ENCODE data around the gene HTR3A.
A peak's percentile ranks its signal among the peaks of the same experiment; 100 is the strongest.

HTR3A gene

DNA sequence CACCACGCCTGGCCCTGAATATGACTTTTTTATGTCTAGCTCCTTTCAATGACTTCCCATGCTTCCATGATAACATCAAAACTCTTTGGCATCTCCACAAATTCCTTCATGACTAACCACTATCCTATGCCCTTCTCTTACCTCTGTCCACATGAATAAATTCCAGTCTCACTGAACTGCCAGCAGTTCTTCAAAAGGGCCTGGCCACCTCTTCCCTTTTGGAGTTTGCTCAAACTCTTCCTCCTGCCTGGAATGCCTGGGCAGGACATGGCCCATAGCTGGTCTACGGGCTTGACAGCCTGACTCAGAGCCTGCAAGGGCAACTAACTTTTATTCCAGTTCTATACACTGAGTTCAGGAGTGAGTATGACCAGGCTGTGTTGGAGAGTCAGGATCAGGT lies 42.8 kb downstream of the HTR3A start:
- no peak for DNase-seq
- TF ChIP-seq GATA1 (IDR thresholded peaks at IDR 0.05; ENCODE audit: low read depth, low read length) (no peak), POLR2A (IDR thresholded peaks at IDR 0.05; ENCODE audit: low read length) (no peak)

DNA sequence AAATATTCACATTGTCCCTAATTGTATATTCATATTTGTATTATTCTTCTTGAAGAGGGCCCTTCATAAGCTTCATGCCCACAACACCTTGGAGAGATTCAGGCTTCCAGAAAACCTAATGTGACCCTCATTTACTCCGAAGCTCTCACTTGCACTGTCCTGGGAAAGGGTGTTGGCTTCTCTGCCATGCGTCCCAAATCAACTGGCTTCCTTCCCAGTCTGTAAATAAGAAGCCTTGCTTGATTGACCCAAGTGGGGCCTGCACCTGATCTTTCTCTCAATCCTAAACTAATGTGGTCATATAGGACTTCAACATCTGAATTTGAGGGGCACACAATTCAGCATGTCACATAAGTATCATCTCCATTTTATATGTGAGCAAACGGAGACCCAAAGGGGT lies 44.1 kb downstream of the HTR3A start:
- TF ChIP-seq GATA1 (IDR thresholded peaks at IDR 0.05; ENCODE audit: low read depth, low read length) (no peak), POLR2A (IDR thresholded peaks at IDR 0.05; ENCODE audit: low read length) (no peak)
- DNase-seq = no peak

DNA sequence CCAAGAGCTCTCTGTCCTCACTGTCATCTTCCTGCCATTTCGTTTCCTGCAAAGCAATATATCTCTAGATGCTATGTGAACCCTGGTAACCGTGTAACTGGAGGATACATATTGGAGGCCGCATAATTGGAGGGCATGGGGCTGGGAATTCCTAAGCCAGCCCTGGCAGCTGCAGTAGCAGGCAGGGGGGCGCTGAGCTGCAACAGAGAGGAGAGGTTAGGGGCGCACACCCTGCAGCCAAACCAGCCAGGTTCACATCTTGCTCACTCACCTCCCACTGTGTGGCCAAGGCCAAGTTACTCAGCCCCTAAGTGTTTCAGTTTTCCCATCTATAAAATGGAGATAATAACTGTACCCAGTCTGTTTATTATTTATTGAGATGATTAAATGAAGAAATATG lies 44.7 kb downstream of the HTR3A start:
- no peak for TF ChIP-seq GATA1 (IDR thresholded peaks at IDR 0.05; ENCODE audit: low read depth, low read length)
- TF ChIP-seq POLR2A (IDR thresholded peaks at IDR 0.05; ENCODE audit: low read length) = no peak
- DNase-seq = no peak

DNA sequence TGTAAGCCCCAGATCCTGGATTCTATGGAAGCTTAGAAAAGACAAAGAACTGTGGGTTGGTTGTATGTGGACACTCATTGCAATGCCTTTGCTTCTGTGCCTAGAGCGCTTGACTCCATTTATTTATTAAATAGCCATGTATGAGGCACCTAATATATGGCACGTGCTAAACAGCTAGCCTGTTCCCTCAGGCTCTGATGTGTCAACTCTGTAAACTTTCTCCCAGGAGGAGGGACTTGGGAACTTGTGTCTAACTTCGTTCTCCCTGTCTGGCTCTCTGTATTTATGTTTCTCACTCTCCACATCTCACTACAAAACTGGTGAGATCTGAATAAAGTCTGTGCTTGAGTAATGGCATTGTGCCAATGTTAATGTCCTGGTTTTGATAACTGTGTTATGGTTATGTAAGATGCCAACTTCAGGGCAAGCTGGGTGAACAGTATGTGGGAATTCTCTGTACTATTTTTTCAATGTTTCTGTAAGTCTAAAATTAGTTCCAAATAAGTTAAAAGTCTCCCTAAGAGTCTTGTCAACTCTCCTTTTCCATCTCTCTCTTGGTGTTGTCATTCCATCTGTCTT lies 50.5 kb downstream of the HTR3A start:
- no peak for TF ChIP-seq GATA1 (IDR thresholded peaks at IDR 0.05; ENCODE audit: low read depth, low read length)
- no peak for TF ChIP-seq POLR2A (IDR thresholded peaks at IDR 0.05; ENCODE audit: low read length)
- DNase-seq = no peak

DNA sequence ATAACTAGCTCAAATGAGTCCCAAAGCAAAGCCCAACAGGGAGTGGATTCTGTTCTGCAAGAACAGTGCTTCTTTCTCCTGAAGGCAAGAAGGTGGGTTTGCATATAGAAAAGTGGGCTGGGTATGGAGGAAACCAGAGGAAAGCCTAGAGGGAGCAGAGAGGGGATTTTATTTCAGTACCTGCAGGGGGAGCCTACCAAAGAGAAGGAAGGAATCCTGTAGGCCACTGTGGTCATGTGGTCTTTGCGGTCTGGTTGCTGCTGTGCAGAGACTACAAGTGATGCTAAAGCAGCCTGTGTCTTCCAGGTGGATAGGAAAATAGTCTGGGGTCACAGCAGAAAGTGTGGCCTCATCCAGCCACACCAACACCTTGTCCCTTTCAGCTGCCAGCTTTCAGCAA lies 51.4 kb downstream of the HTR3A start:
- TF ChIP-seq POLR2A (IDR thresholded peaks at IDR 0.05; ENCODE audit: low read length) (no peak), GATA1 (IDR thresholded peaks at IDR 0.05; ENCODE audit: low read depth, low read length) (no peak)
- DNase-seq = peak; percentile 7 to 18

DNA sequence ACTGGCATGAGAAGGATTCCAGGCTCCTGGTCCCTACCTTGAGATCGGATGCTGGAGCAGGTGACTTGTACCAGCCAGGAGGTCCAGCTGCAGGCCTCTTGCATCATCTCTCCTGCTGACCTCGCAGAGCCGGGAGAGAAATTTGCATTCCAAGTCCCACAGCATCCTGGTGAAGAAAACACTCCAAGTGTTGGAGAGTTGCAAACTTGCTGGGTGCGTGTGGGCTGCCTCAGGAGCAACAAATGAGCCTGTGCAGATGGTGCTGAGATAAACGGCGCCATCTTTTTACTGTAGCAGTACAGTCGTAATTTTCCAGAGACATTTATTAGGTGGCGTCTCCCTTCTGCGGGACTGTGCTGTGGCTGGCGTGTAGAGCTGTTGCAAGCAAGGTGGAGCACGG lies 52.5 kb downstream of the HTR3A start:
- no peak for DNase-seq
- no peak for TF ChIP-seq GATA1 (IDR thresholded peaks at IDR 0.05; ENCODE audit: low read depth, low read length)
- TF ChIP-seq POLR2A (IDR thresholded peaks at IDR 0.05; ENCODE audit: low read length) = no peak

DNA sequence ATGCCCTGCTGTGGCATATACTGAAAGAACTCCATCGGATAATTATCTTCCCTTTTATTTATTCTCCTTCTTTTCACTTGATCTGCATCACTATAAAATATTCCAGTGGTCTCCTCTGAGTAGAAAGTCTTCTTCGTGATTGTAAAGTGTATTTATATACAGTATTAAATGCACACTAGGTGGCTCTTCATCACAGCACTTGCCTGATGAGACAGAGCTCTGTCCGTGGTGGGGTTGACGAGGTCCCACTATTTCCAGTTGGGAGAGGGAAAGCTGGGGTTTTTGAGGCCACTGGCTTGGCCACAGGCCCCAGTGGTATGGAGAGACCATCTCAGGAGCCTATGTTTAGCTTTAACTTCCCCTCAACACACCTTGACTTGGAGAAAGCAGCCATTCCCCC lies 53.0 kb downstream of the HTR3A start:
- DNase-seq = no peak
- TF ChIP-seq POLR2A (IDR thresholded peaks at IDR 0.05; ENCODE audit: low read length) = no peak
- TF ChIP-seq GATA1 (IDR thresholded peaks at IDR 0.05; ENCODE audit: low read depth, low read length) = no peak

DNA sequence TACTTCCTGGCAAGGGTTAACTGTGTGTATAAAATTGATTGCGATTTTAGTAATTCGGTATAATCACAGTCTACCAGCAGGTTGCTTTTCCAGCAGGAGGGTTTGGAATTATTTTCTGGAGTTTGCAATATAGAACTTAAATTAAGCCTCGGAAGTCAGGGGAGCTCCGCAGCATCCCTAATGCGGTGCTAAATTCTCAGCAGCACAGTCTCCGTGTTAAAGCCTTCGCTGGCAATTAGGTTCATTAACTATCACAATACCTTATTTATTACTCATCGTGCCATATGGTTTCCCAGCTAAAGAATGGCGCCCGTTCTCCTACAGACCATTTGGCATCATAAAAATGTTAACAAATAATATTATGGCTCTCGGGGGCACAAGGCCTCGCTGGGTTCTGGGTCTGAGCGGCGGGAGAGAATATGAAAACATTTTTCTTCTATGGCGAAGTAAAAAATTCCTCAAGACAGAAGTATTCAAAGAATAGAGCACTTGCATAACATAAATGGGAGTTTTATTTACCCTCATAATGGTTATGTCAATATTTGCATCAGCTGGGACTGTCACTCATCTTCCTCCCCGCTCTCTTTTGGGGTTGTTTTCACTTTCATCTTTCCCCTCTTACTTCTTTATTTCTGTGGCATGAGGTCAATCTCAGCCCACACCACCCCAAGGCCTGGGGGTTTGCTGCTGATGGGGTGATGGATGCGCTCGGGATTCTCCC lies 56.5 kb downstream of the HTR3A start:
- TF ChIP-seq GATA1 (IDR thresholded peaks at IDR 0.05; ENCODE audit: low read depth, low read length) = no peak
- no peak for TF ChIP-seq POLR2A (IDR thresholded peaks at IDR 0.05; ENCODE audit: low read length)
- no peak for DNase-seq

DNA sequence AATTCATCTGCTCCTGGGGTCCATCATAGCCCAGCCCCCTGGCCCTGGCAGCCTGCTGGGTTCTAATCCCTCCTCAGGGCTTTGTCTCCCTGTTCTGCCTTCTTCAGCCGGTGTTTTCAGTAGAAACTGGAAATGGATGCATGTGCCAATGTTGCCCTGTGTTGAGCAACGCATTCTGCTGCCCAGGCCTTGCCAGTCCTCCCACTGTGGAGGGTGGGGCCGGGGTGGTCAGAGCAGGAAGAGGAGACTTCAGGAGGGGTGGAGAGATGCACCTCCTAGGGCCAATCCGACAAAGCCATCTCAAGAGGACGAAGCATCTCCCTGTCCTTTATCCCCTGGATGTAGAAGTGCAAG lies 57.0 kb downstream of the HTR3A start:
- DNase-seq = no peak
- TF ChIP-seq POLR2A (IDR thresholded peaks at IDR 0.05; ENCODE audit: low read length) (no peak), GATA1 (IDR thresholded peaks at IDR 0.05; ENCODE audit: low read depth, low read length) (no peak)

DNA sequence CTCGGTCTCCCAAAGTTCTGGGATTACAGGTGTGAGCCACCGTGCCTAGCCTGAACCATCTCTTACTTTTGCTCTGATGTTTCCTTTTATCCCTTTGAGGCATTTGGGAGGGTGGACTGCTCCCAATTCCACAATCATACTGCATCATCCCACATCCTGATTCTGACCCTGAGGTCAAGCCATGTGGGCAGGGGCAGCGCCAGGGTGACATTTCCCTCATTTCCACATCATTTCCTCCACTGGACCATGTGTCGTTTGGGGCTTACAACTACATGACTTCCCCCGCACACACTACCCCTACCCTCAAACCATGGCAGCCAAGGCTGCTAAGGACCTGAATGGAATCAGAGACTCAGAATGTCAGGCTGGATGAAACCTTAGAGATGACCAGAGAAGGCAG lies 58.2 kb downstream of the HTR3A start:
- TF ChIP-seq GATA1 (IDR thresholded peaks at IDR 0.05; ENCODE audit: low read depth, low read length) (no peak), POLR2A (IDR thresholded peaks at IDR 0.05; ENCODE audit: low read length) (no peak)
- no peak for DNase-seq

DNA sequence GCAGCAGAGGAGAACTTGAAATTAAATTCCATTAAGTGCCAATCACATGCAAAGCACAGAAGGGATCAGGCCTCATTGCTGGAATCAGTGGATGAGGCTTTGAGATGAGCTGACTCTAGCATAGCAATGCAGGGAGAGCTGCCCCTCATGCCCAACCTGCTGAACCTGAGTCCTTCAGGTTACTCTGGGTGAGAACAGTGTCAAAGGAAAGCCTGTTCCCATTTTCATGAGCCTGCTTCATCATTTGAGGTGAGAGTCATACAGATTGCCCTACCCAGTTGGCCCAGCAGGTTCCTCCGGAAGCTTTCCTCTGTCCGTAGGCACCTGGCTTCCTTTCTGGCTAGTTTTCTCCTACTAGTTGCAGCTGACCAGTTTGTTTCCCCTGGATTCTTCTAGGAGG lies 58.7 kb downstream of the HTR3A start:
- DNase-seq = no peak

DNA sequence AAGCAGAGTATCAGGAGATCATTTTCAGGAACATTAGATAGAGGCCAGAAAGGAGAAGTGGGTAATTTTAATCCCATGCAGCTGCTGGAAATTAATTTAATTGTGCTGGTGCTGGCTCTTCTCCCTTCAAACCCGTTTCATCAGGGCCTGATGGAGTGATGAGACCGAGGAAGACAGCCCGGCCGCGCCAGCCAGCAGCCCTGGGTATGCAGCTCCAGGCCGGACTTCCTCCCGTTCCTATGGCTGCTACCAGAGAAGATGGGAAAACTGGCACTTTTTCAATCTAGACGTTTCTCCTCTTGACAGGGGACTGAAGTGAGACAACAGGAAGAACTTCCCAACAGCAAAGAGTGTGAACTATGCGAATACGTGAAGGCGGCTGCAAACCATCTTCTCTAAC lies 60.0 kb downstream of the HTR3A start:
- TF ChIP-seq GATA1 (IDR thresholded peaks at IDR 0.05; ENCODE audit: low read depth, low read length) (no peak), POLR2A (IDR thresholded peaks at IDR 0.05; ENCODE audit: low read length) (no peak)
- no peak for DNase-seq

More for the DNA sequence above, 58.7 kb downstream of the HTR3A start:
- TF ChIP-seq GATA1 (IDR thresholded peaks at IDR 0.05; ENCODE audit: low read depth, low read length) = no peak

DNA sequence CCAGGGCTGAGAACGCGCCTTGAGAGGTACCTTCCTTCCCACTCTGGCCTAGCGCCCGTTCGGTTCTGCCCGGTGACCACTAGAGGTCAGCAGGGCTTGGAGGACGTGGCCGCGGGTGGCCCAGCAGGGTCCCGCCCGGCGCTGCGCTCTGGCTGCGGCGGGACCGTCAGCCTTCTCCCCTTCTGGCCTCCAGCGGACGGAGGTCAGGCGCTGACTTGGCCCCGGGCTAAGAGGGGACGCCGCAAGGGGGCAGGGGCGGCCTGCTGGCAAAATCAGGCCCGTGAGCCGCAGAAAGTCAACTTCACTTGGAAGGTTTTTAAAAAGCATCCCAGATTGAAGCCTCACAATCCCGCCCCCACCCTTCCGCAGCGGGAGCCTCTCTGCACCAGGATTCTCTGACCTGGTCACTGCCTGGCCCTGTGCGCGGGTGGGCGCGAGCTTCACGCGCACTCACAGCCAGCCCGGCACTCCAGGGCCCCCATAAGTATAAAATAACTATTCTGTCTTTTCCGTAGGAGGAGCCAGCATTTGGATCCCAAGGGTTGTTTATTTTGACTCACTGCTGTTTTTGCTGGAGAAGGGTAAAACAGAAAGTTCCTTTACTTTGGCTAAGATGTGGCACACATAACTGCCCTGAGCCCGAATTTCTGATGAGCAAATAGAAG lies 61.4 kb downstream of the HTR3A start:
- TF ChIP-seq POLR2A (IDR thresholded peaks at IDR 0.05; ENCODE audit: low read length) (no peak), GATA1 (IDR thresholded peaks at IDR 0.05; ENCODE audit: low read depth, low read length) (no peak)
- DNase-seq = peak; percentile 74 to 78

DNA sequence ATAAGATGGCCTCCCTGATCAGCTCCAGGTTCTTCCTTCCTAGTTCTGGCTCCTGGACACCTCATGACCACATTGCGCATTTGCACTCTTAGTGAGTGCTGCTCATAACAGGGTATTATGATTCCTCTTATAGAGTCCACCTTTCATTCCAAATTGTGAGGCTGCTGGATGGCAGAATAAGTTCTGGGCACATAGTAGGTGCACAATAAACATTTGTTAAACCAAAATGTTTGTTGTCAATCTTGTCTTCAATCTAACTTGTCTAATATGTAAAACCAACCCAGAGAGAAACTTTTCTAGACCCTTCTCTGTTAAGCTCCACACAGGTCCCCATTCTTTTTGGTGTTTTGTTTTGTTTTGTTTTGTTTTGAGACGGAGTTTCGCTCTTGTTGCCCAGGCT lies 62.0 kb downstream of the HTR3A start:
- TF ChIP-seq GATA1 (IDR thresholded peaks at IDR 0.05; ENCODE audit: low read depth, low read length) (no peak), POLR2A (IDR thresholded peaks at IDR 0.05; ENCODE audit: low read length) (no peak)
- DNase-seq = no peak

DNA sequence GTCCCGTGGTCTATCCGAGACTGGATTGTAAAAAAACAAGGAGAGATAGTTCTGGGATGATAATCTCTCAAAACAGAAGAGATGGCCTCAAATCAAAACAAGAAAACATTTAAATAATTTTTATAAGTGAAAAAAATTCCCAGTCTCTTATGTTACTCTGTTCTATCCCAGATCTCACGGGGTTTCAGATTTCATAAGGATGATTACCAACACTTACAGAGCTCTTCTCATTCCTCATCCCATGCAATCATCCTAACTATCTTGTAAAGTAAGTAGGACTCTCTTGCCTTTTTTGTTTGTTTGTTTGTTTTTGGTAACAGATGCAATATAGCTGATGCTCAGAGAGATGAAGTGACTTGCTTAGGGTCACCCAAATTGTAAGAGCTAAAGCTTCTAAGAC lies 64.6 kb downstream of the HTR3A start:
- TF ChIP-seq GATA1 (IDR thresholded peaks at IDR 0.05; ENCODE audit: low read depth, low read length) (no peak), POLR2A (IDR thresholded peaks at IDR 0.05; ENCODE audit: low read length) (no peak)
- no peak for DNase-seq
